Bronchial epithelial cell (primary cell): ENCODE measurements around the gene CBL. TPM values are rescaled to one million over a fixed set of nuclear protein-coding genes. Genes with fewer than 3 reads are reported as not detected.

ENCODE experiments used
- DNase-seq: peaks from one replicate; pipeline ENCODE4 v3.0.0-alpha.2; 2010; ENCODE audit warnings: low read depth
- FAIRE-seq: peaks from 2 replicates; lab custom pipeline; 2011; peaks lifted over from hg19 to GRCh38; lab: Jason Lieb, UNC
- H3K27me3 ChIP-seq: 2 replicates; pipeline ENCODE4 v1.5.1; 2011; ENCODE audit warnings: low read length; ENCODE audit not compliant: control insufficient read depth, insufficient read depth
- H3K36me3 ChIP-seq: 2 replicates; pipeline ENCODE4 v1.5.1; 2011; ENCODE audit warnings: low read length; ENCODE audit not compliant: control insufficient read depth, insufficient read depth
- H3K4me3 ChIP-seq: 2 replicates; pipeline ENCODE4 v1.5.1; 2011; ENCODE audit warnings: mild to moderate bottlenecking, low read depth, low read length, control low read depth
- total RNA-seq: library from RNA; depleted of rRNA; stranded (reverse); fragments of >200 nt; gene quantifications from 2 replicates; pipeline ENCODE4 v1.2.1, GENCODE V29; 2014
- TF ChIP-seq, protein P1 (sequence below): IDR thresholded peaks from 2 replicates; pipeline ENCODE4 v1.5.1; 2011; ENCODE audit warnings: mild to moderate bottlenecking, moderate library complexity, low read length, control low read depth, inconsistent platforms; ENCODE audit not compliant: insufficient read depth, severe bottlenecking

CBL gene
- total RNA-seq, 1 donor from 2014 or later: 5.5 TPM

DNA sequence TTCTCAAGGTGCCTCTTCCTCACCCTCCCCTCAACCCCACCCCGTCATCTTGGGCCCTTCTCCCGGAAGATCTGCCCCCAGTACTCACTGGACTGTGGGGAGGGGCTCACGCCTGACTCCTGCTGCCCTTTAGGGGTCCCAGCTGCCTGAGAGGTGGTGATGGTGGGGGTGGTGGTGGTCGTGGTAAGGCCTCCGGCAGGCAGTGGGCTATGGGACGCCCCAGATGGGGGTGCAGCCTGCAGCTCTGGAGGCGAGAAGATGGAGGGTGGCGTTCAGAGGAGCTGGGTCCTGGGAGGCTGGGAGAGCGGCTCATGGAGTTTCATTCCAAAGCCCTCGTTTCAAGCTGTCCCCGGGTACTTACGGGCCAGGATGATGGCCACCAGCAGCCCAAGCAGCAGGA is 139.5 kb downstream of the CBL start:
- DNase-seq (no peak), FAIRE-seq (no peak)
- Histone ChIP-seq H3K27me3 (peaks cover 15% of the 10 kb centered on the region), H3K4me3 (no peak overlapping the region), H3K36me3 (no peaks in the 10 kb centered on the region)
- TF ChIP-seq, protein P1, sequence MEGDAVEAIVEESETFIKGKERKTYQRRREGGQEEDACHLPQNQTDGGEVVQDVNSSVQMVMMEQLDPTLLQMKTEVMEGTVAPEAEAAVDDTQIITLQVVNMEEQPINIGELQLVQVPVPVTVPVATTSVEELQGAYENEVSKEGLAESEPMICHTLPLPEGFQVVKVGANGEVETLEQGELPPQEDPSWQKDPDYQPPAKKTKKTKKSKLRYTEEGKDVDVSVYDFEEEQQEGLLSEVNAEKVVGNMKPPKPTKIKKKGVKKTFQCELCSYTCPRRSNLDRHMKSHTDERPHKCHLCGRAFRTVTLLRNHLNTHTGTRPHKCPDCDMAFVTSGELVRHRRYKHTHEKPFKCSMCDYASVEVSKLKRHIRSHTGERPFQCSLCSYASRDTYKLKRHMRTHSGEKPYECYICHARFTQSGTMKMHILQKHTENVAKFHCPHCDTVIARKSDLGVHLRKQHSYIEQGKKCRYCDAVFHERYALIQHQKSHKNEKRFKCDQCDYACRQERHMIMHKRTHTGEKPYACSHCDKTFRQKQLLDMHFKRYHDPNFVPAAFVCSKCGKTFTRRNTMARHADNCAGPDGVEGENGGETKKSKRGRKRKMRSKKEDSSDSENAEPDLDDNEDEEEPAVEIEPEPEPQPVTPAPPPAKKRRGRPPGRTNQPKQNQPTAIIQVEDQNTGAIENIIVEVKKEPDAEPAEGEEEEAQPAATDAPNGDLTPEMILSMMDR: no peak

DNA sequence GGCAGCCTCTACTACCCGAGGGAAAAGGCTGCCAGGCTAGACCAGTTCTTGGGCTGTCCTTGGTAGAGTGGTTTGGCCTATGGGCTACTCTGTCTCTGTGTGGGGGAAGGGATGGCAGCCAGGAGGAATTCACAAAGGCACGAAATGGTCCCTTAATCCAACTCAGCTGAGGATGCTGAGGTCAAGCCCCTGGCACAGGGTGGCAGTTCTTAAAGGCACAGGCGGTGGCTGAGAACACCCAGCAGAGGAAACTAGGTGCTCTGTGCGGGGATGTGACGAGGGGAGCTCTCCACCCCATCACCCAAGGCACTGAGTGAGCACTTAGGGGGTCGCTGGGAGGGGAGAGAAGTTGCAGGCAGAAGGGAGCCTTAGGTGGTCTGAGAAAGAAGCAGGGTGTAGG is 140.5 kb downstream of the CBL start, which contains the start of gene MFRP:
Gene MFRP (minus strand): TSS at position 101 of the 400 bp plus-strand sequence. CDS start 192 bp downstream, outside the sequence.
- no peak for DNase-seq
- Histone ChIP-seq H3K4me3 (no peak within 1 kb of the TSS), H3K36me3 (no peaks in the 10 kb centered on the region), H3K27me3 (peaks cover 11% of the 10 kb centered on the region)
- FAIRE-seq: no peak
- TF ChIP-seq, protein P1: no peak

DNA sequence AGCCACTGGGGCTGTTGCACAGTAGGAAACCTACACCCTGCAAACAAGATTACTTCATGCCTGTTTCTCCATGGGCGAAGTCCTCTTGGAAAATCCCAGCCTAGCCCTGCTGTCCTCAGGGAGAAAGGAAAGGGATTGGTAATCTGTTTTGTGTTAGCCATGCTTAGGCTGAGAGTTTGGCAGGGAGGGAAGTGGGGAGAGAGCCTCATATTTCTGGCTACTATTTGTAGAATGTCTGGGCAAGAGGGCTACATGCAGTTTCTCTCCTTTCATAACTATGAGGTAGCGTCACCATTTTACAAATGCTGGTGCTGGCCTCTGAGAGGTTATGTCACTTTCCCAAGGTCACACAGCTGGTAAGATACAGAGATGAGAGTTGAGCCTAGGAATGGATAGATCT is 141.1 kb downstream of the CBL start:
- H3K36me3 ChIP-seq: no peaks in the 10 kb centered on the region
- no peak overlapping the region for H3K4me3 ChIP-seq
- DNase-seq: no peak
- peak; percentile 75 for FAIRE-seq
- peaks cover 9% of the 10 kb centered on the region for H3K27me3 ChIP-seq
- TF ChIP-seq, protein P1: no peak

DNA sequence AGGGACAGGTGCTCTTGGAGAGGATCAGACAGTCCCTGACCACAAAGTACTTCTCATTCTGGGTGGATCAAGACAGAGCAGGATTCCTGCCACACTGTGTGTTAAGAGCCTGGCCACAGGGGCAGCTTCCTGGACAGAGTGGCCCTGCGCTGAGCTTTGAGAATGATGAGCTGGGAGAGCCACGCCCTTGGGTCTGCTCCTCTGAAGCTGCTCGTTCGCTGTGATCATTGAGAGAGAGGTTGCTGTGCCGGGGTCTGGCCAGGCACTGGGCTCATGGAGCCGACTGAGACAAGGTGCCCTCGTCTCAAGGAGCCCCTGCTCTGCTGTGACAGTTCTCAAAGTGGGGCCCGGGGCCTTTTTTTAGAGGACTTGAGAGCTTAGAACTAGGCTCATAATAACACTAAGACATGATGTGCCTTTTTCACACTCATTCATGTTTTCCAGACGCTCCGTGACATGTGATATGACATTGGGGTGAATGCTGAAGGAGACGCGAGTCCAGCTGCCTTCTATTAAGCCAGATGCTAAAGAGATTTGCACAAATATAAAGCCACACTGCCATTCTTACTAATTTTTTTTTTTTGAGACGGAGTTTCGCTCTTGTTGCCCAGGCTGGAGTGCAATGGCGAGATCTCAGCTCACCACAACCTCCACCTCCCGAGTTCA is 141.9 kb downstream of the CBL start:
- TF ChIP-seq, protein P1: no peak
- Histone ChIP-seq H3K27me3 (peaks cover 7% of the 10 kb centered on the region), H3K36me3 (no peaks in the 10 kb centered on the region), H3K4me3 (no peak overlapping the region)
- DNase-seq: no peak
- no peak for FAIRE-seq

DNA sequence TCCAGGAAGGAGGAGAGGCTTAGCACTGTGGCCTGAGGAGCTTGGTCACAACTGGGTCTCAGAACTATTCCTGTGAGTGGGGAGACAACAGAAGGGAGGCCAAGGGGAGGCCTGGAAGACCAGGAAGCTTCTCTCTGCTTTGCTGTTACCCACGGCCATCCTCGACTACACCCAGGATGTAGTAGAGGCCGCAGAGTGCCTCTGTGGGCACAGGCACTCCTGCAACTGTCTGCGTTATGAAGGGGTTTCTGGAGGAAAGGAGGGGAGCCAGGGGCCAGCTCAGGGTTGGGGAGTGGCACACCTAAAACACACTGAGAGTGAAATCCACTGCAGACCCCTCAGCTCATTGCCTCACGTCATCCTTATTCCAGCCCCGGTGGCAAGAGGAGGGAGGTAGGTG is 144.2 kb downstream of the CBL start:
- H3K4me3 ChIP-seq: no peak overlapping the region
- TF ChIP-seq, protein P1: no peak
- H3K27me3 ChIP-seq: peaks cover 7% of the 10 kb centered on the region
- FAIRE-seq: no peak
- H3K36me3 ChIP-seq: no peaks in the 10 kb centered on the region
- DNase-seq: no peak

DNA sequence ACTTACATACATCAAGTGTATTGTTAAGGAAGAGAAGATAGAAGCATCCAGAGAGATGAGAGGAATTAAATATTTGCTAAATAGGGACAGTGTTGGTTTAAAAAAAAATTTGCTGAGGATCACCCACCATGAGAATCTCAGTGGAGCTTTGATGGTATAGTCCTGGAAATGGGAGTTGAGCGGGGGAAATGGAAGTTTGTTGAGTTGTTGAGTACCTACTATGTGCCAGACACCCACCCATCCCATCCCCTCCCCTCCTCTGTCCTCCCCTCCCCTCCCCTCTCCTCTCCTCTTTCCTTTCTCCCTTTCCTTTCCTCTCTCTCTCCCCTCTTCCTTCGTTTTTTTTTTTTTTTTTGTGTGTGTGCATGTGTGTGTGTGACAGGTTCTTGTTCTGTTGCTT is 145.1 kb downstream of the CBL start:
- Histone ChIP-seq H3K36me3 (no peaks in the 10 kb centered on the region), H3K4me3 (no peak overlapping the region), H3K27me3 (peaks cover 7% of the 10 kb centered on the region)
- no peak for DNase-seq
- TF ChIP-seq, protein P1: no peak
- FAIRE-seq: no peak
